NOMO-1 treated with dmso at 0.1 percent for 144 hours (cell line): ENCODE measurements around the gene FLRT1.
"Not testable (repeated sequence)": the region's sequence is repeated elsewhere in the genome, so short reads cannot be mapped to it uniquely, and the experiment has no call there.

ENCODE experiments used
- DNase-seq: peaks from one replicate; lab custom pipeline; 2025; ENCODE audit not compliant: unreplicated experiment; lab: John Stamatoyannopoulos, UW

Gene FLRT1

DNA sequence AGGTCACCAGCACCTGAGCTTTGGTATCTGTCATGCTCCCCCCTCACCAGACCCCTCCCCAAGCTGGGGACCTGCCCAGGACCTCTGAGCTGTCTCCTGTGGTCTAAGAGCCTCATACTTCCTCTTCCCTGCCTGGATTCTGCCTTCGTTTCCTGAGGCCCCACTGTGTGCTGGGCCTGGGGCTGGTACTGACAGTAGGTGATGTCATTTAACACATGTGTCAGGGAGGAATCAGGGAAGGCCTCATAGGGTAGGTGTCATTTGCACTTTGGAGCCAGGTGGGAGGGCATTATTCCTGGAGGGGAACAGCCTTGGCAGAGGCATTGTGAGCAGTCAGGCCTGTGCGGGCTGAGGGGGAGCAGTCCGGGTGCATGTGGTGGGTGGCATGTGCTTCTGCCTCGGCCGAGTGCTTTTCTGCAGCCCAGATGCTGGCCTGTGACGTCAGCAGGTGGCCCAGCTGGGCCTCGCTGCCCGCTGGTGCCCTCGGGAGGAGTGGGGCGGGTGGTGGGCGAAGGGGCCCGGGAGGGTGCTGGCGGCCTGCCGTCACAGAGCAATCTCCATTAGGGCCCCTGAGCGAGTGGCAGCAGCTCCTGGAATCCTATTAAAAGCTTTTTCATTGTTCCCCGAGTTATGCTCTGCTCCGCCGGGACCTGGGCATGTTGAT is 9.1 kb downstream of the FLRT1 start:
- no peak for DNase-seq

- DNase-seq, result no peak
These were observed 10.0 kb downstream of the FLRT1 start for GRCh38 chr11:64045700-64046099.

DNA sequence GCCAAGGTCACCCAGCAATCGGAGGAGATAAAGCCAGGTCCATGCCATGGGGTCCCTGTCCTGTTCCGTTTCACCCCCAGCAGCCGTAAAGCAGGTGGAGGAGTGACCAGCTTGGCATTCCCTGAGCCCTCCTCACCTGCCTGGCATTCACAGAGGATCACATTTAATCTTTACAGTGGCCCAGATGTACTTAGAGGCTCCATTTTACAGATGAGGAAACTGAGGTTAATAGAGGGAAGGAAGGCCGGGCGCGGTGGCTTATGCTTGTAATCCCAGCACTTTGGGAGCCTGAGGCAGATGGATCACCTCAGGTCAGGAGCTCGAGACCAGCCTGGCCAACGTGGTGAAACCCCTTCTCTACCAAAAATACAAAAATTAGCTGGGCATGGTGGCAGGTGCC is 11.6 kb downstream of the FLRT1 start:
- DNase-seq, result not testable (repeated sequence)

DNA sequence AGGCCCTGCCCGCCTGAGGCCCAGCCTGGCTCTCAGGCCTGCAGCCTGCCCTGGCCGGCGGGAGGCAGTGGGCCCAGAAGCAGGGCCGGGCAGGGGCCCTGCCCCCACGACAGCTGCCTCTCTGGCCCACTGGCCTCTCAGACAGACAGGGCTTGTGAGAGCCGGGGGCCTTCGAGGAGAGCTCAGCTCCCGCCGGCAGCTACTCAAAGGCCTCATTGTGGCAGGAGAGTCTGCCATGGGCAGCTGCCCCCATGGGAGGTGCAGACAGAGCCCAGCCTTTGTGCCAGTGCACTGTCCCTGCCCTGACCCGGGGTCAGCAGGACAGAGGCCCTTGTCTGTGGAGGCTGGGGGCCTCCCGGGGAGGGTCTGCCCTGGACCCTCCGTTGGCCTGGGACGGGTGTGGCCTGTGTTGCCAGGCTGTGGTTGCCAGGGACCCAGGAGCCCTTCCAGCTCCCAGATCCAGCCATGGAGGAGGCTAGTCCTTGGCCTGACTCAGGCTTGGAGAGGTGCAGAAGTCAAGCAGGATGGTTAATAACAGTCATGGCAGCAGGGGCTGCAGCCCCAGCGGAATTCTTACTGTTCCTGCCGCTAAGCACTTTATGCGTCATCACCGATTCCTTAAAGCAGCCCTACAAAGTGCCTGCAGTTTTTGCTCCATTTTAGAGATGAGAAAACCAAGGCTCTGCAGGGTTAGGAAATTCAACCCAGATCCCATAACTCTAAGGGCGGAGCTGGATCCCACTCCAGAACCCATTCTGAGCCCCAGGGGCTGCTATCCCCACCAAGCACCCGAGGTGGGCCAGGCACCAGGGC is 12.5 kb downstream of the FLRT1 start:
- DNase-seq, result no peak

- DNase-seq, result no peak
These were observed 13.8 kb downstream of the FLRT1 start for GRCh38 chr11:64049509-64049908.

GRCh38 chr11:64051297-64051696 is 15.6 kb downstream of the FLRT1 start:
- DNase-seq, result no peak

DNA sequence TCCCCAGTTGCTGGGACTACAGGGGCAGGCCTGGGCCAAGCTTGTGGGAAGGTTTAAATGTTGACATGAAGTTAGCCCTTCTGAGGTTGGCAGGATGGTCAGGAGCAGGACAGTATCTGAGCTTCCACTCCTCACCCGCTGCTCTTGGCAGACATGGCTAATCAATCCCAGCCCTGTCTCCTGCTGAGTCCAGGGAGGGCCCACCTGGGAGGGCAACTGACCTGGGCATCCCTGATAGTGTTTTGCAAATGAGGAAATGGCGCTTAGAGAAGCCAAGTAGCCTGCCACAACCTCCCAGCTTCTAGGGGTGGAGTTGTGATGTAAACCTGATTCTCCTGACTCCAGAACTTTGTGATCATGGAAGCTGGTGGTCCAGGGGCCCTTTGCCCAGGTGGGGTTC is 16.7 kb downstream of the FLRT1 start:
- no peak for DNase-seq

- DNase-seq, result no peak
These were observed 17.3 kb downstream of the FLRT1 start for GRCh38 chr11:64052938-64053622.

- no peak for DNase-seq
These were observed 18.0 kb downstream of the FLRT1 start for GRCh38 chr11:64053699-64054098.

- no peak for DNase-seq
These were observed 19.3 kb downstream of the FLRT1 start for GRCh38 chr11:64055077-64055476.

- no peak for DNase-seq
These were observed 20.6 kb downstream of the FLRT1 start for GRCh38 chr11:64056213-64056785.

DNA sequence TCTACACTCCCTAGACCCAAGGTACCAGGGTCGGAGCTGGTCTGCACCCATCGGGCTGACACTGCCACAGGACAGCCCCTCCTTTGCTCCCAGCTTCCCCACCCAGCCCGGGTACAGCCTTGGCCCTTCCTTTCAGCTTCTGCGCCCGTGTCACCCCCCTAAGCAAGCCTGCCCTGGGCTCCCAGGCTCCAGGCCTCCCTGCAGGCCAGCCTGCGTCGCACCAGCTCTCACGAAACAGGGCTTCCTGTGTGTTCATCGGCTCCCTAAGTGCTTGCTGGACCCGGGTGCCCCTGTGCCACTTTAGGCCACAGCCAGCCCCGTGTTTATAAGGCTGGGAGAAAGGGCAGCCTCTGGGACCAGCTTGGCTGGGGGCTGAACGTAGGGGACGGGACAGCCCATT is 21.1 kb downstream of the FLRT1 start:
- no peak for DNase-seq

- DNase-seq, result no peak
These were observed 22.2 kb downstream of the FLRT1 start for GRCh38 chr11:64057890-64058289.

GRCh38 chr11:64058494-64058893 is 22.8 kb downstream of the FLRT1 start:
- no peak for DNase-seq

DNA sequence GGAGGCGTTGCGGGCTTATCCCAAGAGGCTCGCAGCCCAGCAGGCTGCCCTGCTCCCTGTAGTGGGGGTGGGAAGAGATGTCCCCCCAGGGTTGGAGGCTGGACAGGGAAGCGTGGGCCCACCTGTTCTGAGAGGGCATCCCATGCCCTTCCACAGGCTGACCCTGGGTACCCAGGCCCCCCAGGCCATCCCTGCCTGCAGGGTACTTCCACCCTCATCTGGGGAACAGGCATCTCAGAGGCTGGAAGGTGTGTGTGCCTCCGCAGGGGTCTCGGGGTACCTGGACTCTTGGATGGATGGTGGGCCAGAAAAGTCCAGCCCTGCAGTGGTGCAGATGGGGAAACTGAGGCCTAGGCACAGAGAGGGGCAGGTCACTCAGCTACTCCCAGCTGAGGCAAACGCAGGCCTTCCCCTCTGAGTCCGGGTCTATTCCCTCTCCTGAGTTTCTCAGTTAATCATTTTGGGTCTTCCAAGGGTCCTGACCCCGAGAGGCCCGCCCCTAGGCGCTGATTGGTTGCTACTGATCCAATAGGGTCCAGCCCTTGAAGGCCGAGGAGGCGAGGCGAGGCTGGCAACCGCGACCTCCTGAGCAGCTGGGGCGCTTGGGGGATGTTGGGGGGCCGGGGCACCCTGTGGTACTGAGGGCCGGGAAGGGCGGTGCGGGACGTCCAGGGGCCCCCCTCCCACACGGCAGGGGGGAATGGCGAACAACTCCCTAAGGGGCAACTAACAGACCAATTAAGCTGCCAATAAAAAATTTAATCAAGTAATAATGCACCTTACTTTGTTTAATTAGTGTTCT is 23.8 kb downstream of the FLRT1 start:
- no peak for DNase-seq

DNA sequence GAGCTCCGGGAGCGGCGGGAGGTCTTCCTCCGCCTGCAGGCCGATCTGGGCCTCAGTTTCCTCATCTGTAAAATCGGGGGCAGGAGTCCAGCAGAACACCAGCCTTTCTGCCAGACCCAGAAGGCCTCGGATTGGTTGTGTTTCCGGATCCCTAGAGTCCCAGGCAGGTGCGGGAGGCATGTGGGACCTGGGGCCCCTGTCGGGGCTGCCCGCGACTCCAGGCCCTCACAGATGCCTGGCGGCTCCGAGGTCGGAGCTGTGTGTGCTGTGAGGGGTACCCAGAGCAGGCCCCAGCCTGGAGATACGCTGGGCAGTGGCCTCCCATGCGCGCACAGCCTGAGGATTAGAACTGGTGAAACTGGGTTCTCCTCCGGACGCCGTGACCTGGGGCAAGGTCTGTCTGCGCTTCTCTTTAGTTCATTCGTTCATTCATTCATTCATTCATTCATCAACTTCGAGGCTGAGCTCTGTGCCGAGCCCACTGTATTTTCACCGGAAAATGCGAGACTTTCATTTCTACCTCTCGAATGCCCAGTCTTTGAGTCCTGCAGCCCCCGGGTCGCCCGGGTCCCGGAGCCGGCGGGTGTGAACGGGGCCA is 24.6 kb downstream of the FLRT1 start:
- DNase-seq, result no peak

DNA sequence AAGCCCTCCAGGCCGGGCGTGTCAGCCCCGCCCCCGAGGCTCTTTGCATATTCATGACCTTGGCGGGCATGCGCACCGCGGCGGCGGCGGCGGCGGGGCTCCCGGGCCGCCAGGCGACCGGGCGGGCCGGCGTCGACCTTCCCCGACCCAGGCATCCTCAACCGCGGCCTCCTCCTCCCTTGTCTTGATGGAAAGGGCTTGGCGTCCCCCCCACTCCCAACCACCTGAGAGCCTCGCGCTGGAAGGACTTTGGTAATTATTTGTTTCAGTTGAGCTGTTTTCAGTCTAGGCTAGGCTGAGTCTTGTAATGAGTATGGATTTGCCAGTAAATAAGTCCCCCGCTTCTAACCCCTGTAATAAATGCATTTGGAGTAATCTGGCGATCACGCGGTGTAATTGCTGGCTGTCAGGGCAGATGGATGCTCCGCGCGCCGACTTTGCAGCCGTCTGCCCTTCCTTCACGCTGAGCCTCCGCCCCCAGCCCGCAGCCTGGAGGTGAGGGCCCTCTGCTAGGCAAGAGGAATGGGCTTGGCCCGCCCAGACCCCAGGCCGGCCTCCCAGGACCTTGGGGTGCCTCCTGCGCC is 25.2 kb downstream of the FLRT1 start:
- DNase-seq, result no peak

- DNase-seq, result no peak
These were observed 26.7 kb downstream of the FLRT1 start for GRCh38 chr11:64062185-64063039.

DNA sequence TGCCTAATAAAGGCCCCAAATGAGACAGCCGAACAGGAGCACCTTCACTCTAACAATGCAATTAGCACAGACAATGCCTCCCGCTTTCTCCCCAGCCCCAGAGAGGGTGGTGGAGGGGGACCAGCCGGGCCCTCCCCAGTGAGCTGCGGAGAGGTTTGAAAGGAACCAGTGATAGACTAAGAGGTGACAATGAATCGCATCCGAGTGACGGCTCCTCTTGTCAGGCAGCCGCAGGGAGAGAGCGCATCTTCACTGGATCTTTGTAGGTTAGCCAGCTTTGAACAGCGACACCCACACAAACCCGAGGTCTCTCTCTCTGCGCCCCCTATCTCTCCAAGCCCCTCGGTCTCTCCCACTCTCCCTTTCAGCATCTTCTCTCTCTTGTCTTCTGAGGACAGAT is 28.0 kb downstream of the FLRT1 start:
- DNase-seq, result no peak
